GM12873 (cell line): ENCODE data around the gene PPFIBP2.

Experiments
- CTCF ChIP-seq: IDR thresholded peaks from 2 replicates; pipeline ENCODE4 v1.5.1; 2012; ENCODE audit warnings: low read depth, mild to moderate bottlenecking, moderate library complexity, low read length, control low read depth; ENCODE audit not compliant: insufficient read depth; ENCODE audit errors: missing control alignments

Gene PPFIBP2

GRCh38 chr11:7579361-7579791 lies 65.6 kb downstream of the PPFIBP2 start:
- TF ChIP-seq CTCF: no peak

- TF ChIP-seq CTCF: no peak
These were observed 67.3 kb downstream of the PPFIBP2 start for GRCh38 chr11:7581021-7581590.

GRCh38 chr11:7582338-7582985 lies 68.7 kb downstream of the PPFIBP2 start:
- TF ChIP-seq CTCF: no peak

GRCh38 chr11:7583248-7583647 lies 69.4 kb downstream of the PPFIBP2 start:
- TF ChIP-seq CTCF: no peak

- no peak for TF ChIP-seq CTCF
These were observed 71.1 kb downstream of the PPFIBP2 start for GRCh38 chr11:7584910-7585309.

GRCh38 chr11:7585816-7586215 lies 72.0 kb downstream of the PPFIBP2 start:
- no peak for TF ChIP-seq CTCF

- no peak for TF ChIP-seq CTCF
These were observed 72.6 kb downstream of the PPFIBP2 start for GRCh38 chr11:7586376-7586775.
